Activated CD4-positive, CD25-positive, alpha-beta regulatory T cell treated with anti-CD3 and anti-CD28 coated beads, Interleukin-2, amount 50 U/mL, for 24 hours (primary cell): ENCODE measurements around the gene PTCRA.
"Not testable (repeated sequence)": the region's sequence is repeated elsewhere in the genome, so short reads cannot be mapped to it uniquely, and the experiment has no call there.

Experiments
- ATAC-seq, 2 donors: fragments of 150-1000 bp; cut with Tn5 transposase; one replicate each; pipeline ENCODE4 v1.10.0; 2021; ENCODE audit warnings: mild to moderate bottlenecking in 1 of 2, moderate library complexity in 1 of 2

Gene PTCRA

DNA sequence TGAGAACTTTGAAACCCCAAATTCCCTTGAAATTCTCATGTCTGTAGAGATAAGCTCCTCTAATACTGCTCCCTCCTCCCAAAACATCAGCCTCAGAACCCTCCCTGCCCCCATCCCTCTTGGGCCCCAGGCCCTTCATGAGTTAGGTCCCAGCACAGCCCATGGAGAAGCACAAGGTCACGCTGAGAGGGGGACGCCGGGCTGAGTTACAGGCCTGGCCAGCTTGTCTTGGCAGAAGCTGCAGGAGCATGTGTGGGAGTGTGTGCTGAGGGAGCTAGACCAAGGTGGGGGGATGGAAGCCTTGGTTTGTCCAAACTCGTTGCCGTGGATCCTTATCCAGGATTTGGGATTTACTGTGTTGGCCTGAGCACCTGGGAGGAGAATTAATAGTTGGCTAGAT is 8.5 kb upstream of the PTCRA start:
- ATAC-seq, result no peak

DNA sequence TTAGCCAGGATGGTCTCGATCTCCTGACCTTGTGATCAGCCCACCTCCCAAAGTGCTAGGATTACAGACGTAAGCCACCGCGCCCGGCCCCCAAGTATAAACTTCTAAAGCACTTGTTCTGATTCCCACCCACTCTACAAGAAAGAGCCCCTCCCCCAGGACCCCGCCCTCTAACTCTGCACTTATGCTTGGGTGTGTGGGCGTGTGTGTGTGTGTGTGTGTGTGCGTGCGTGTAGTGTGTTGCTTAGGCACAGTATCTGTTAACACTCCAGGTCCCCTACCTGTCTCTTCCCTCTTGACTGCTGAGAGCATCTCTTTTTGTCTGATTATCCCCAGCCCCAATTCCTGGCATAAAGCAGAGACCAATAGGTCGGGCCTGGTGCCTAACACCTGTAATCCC is 6.0 kb upstream of the PTCRA start:
- no peak for ATAC-seq

DNA sequence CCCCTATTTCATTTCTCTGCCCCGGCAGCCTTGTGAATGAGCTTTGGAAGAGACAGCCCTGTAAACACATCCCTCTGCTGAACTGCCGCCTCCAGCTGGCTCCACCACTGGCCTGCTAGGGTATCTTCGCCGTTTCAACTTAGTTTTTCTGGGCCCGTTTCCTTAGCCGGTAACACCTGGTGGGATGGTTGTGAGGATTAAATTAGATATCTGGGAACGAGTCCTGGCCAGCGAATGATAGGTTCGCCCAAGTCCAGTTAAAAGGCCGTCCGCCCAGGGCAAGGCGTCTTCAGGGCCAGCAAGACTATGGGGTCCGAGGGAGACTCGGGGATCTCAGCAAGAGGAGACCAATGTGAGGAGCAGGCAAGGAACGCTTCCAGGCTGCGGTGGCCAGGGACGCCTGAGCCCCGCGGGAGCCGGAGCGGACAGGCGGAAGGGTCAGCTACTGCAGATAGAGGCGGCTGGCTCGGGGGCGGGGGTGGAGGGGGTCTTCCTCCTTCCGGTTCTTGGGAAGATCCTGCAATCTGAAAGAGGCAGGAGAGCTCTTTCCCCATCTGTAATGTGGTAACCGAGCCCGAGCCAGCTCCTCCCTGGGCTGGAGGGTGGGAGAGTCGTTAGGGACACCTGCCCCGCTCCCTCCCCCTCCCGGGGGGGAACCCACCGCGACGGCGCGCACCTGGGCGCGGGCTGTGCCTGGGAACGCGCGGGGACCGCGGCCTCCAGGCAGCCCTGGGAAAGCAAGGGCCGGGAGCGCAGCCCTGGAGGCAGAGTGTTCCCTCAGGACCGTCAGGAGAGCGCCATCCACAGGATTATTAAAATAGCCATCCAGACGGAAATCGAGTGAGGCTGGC is 4.5 kb upstream of the PTCRA start:
- no peak for ATAC-seq

DNA sequence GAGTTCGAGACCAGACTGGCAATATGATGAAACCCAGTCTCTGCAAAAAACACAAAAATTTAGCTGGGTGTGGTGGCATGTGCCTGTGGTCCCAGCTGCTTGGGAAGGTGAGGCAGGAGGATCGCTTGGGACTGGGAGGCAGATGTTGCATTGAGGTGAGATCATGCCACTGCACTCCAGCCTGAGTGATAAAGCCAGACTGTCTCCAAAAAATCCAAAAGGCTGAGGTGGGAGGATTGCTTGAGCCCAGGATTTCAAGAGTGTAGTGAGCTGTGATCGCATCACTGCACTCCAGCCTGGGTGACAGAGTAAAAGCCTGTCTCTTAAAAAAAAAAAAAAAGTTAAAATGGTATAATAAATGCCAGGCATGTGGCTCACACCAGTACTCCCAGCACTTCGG is 1.3 kb upstream of the PTCRA start:
- ATAC-seq, result no peak

DNA sequence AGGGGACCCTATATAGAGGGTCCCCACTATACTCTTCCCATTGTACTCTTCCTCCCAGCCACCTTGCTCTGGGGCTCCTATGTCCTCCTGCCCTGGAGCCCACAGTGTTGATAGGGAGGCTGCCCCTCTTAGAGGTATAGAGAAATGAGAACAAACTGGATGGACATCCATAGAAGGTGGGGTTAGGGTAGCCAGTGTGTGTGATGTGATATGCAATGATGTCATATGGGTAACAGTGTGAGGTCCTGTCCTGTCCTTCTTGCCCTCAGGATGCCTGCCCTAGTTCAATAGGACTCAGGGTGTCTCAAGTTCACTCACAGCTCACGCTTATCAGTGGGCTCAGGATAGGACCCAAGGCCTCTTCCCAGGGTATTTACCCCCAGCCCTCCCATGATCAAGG is 435 bp downstream of the PTCRA start:
- no peak for ATAC-seq

DNA sequence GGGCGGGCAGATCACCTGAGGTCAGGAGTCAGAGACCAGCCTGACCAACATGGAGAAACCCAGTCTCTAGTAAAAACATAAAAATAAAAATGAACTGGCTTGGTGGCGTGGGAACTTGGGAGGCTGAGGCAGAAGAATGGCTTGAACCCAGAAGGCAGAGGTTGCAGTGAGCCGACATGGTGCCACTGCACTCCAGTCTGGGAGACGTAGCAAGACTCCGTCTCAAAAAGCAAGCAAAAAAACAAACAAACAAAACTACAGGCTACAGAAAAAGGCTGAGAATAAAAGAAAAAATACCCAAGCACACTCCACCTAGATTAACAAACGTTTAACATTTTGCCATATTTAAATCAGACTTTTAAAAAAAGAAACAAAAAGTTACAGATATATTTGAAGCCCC is 5.9 kb downstream of the PTCRA start:
- no peak for ATAC-seq

DNA sequence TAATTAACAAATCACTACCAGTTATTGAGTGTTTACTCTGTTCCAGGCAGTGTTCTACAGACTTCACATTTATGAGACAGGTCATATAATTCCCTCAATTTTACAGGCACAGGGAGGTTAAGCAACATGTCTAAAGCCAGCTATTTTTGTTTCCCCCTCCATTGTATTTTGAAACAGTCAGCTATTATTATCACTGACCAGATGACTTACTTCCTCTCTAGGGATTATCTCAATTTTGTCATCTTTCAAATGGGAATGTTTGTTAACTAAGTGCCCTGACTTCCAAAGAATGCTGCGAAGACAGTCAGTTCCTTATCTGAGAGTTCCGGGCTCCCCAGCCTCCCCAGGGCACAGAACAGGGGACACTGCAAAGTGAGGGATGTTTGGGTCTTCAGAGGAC is 7.8 kb downstream of the PTCRA start:
- ATAC-seq, result no peak

DNA sequence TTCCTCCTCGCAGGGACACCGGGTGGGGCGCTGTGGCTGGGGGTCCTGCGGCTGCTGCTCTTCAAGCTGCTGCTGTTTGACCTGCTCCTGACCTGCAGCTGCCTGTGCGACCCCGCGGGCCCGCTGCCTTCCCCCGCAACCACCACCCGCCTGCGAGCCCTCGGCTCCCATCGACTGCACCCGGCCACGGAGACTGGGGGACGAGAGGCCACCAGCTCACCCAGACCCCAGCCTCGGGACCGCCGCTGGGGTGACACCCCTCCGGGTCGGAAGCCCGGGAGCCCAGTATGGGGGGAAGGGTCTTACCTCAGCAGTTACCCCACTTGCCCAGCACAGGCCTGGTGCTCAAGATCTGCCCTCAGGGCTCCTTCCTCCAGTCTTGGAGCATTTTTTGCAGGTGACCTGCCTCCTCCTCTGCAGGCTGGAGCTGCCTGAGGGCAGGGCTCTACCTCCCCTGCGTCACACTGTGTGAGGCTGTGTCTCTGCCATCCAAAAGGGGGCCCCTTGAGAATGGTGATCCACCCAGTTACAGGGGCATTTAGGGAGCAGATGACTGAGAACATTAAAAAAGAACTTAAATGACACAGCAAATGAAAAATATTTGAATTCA is 9.5 kb downstream of the PTCRA start:
- ATAC-seq, result no peak

DNA sequence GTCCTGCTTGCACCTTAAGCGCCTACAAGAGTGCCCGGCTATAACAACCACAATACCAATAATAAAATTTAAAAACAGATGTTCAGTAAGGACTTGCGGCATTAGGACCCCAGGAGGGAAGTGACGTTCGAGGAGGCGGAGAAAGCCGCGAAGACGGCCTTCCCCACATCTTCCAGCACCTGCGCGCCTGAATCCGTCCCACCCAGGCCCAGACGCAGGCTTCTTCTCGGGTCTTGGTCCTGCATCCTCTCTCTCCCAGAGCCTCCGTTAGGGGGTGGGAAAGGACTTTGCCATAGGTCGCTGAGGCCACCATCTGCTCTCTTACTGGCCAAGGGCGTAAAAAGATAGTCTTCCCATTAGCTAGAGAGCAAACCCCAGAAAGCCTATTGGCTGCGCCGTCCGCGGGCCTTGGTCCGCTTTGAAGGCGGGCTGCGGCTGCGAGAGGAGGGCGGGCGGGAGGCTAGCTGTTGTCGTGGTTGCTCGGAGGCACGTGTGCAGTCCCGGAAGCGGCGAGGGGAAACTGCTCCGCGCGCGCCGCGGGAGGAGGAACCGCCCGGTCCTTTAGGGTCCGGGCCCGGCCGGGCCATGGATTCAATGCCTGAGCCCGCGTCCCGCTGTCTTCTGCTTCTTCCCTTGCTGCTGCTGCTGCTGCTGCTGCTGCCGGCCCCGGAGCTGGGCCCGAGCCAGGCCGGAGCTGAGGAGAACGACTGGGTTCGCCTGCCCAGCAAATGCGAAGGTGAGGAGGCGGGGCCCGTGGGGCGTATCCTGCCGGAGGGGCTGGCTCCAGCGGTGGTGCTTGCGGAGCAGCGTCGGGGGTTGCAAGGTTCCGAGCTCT is 13.3 kb downstream of the PTCRA start, which contains the start of gene CNPY3:
TSS of gene CNPY3 (plus strand) at position 495 of the 835 bp plus-strand sequence. CDS start at position 586, 91 bp downstream.
- peak; percentile 87 for ATAC-seq

DNA sequence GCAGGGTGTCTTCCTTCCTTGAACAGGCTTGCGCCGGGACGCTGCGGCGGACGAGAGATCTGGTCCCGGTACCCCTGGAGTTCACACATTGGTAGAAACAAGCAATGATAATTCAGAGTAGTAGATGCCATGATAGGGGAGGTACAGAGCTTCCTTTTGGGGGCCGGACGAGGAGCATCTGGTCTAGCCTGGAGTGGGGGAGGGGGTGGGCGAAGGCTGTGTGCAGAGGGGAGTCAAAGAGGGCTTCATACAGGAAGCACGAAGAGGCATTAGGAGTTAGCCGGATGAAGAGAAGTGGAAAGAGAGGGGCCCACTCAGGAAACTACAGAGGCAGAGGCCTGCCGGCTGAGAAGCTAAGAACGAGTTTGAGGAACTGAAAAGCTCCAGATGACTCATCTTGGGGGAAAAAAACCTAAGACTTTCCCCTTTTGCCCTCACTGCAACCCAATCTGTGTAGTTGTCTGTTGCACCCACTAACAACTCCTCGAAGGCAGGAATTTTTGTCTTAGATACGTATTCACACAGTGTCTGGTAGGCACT is 14.0 kb downstream of the PTCRA start:
- peak; percentile 25 to 33 for ATAC-seq

DNA sequence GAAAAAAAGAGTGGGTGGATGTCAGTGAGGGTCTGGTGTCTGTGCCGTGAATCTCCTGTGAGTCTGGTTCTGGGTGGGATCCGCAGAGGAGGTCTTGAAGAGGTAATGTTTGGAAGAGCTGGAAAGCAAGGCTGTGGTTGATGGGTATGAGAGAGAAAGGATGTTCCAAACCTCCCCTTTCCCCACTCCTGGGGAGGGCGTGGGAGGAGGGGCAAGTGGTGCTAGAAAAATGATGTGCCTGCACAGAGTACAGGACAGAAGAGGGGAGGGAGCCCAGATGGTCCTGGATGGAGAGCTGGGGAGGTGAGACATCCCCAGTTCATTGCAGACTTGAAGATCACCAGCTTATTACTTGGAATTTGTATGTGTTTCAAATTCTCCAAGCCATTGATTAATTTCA is 16.6 kb downstream of the PTCRA start:
- no peak for ATAC-seq

DNA sequence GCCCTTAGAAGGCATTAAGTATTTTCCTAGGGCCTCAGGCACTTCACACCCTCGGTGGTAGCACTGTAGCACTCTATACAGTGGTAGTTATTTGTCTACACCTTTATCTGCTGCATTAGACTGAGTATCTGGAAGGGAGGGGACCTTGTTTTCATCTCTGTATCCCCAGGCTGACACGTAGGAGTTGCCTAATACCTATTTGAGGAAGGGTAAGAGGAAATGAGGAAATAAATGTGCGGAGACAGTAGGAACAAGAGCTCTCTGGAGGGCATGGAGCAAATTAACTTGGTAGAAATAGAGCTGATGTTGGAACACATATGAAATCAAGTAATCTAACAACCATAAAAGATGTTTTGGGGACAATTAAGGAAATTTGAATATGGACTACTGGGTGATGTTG is 17.4 kb downstream of the PTCRA start:
- ATAC-seq, result no peak

DNA sequence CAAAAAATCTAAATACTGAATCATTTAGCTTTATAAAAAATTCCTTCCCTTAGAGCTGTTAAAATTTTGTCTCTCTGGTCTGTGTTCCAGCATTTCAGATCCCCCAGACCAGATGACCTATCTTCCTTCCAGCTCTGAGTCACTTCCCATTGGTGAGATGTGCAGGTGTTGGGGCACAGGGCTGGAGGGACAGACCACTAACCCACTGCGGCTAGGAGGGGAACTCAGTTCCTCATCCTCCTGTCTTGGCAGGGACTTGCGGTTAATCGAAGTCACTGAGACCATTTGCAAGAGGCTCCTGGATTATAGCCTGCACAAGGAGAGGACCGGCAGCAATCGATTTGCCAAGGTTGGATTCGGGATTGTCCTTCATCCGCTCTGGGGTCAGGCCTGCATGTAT is 19.5 kb downstream of the PTCRA start:
- ATAC-seq, result no peak

DNA sequence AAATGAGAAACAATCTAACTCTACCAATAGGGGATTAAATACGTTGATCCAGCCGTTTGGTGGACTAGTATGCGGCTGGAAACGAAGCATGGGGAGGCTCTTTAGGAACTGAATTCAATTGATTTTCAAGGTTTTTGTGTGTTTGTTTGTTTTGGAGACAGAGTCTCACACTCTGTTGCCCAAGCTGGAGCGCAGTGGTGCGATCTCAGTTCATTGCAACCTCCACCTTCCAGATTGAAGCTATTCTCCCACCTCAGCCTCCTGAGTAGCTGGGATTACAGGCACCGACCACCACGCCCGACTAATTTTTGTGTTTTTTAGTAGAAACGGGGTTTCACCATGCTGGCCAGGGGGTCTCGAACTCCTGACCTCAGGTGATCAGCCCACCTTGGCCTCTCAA is 20.5 kb downstream of the PTCRA start:
- ATAC-seq, result no peak

DNA sequence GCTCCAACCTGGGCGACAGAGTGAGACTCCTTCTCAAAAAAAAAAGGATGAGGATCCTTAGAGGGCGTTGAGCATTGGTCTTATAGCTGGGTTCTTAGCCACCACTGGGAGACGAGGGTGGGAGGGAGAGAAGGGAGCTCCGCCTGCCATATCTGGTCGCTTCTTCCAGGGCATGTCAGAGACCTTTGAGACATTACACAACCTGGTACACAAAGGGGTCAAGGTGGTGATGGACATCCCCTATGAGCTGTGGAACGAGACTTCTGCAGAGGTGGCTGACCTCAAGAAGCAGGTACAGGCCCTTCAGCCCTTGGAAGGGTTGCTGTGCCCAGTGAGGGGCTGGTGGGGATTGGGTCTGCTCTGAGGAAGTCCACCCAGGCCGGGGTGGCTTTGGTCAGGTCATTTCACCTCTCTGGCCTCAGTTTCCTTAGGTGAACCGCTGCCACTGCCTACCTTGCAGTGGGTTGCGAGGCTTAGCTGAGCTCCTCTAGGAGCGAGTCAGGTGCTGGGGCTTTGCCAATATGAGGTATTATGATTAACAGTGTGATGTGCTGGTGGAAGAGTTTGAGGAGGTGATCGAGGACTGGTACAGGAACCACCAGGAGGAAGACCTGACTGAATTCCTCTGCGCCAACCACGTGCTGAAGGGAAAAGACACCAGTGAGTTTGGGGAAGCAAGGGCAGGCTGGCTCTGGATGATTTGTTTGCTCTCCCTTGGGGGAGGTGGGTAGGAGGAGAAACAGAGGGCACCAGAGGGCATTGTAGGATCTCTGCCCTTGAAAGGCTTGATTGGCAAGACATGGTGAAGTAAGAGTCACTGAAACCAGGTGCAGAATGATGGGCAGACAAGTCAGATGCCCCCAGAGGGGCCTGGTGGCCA is 21.9 kb downstream of the PTCRA start:
- ATAC-seq, result no peak

DNA sequence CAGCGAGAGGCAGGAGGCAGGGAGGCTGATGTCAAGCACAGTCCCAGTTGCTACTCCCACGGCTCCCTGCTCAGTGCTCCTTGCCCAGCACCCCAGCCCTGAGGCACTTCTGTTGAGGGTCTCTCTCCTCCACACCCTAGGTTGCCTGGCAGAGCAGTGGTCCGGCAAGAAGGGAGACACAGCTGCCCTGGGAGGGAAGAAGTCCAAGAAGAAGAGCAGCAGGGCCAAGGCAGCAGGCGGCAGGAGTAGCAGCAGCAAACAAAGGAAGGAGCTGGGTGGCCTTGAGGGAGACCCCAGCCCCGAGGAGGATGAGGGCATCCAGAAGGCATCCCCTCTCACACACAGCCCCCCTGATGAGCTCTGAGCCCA is 22.6 kb downstream of the PTCRA start:
- no peak for ATAC-seq

DNA sequence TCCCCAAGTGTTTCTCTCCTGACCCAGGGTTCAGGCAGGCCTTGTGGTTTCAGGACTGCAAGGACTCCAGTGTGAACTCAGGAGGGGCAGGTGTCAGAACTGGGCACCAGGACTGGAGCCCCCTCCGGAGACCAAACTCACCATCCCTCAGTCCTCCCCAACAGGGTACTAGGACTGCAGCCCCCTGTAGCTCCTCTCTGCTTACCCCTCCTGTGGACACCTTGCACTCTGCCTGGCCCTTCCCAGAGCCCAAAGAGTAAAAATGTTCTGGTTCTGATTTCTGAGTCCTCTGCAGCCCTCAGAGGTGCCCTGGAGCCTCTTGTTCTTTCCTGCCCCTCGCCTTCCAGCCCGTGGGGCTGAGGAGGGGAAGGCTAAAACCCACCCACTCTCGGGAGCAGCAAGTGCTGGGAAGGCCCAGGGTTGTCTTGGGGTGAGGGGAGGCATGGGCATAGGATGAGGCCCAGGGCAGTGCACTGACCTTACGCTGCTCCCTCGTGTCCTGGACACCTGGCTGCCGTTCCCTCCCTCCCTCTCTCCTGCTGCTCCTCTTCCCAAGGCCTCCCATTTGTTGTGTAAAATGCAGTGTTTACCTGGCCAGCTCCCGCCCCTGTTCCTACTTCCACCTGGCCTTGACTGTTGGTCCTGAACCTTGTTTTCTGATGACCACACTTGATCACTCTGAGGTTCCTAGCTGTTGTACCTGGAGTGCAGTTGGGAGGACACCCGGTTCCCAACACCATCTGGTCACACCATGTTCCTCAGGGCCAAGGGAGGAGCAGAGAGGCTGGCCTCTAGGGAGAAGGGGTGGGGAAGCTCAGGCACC is 23.3 kb downstream of the PTCRA start:
- ATAC-seq, result no peak

DNA sequence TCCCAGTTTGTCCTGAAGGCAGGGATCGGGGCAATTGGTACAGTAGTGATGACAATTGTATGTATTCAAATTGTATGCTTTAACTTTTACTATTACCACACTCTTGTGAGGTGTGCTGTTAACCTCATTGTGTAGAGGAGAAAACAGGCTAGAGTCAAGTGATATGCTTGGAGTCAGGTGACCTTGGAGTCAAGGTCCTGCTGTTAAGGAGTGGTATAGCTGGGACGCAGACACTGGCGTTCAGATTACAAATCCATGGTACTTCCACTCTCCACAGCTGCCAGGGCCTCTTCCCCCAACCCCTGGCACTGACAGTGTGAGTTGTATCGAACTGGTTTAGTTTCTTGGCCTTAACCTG is 23.9 kb downstream of the PTCRA start:
- ATAC-seq, result no peak

DNA sequence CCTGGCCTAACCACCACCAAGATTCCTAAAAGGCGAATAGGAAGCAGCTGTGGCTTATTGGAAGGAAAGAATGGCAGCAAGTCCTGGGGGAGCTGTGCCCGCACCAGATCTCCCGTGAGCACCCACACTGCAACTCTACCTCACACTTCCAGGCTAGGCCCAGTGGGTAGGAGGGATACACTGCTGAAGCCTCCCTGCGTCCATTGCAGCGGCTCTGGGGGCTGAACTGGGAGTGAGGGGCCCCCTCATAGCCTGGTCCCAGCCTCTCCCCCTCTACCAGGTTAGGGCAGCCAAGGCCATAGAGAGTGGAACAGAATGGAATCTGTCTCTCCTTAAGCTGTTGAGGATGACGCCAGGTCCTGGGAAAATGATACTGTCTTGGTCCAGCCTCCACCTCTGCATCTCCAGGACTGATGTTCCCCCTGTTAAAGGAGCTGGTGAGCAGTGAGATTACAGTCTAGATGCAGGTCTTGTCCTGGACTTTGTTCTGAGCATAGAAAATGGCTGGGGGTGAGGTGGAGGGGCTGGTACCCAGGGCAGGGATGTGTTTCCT is 24.7 kb downstream of the PTCRA start:
- no peak for ATAC-seq

DNA sequence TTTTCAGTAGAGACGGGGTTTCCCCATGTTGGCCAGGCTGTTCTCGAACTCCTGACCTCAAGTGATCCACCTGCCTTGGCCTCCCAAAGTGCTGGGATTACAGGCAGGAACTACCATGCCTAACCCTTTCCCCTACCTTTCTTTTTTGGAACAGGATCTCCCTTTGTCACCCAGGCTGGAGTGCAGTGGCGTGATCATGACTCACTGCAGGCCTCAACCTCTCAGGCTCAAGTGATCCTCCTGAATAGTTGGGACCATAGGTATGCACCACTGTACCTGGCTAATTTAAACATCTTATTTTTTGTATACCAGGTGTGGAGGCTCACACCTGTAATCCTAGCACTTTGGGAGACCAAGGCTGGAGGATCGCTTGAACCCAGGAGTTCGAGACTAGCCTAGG is 25.5 kb downstream of the PTCRA start:
- ATAC-seq, result not testable (repeated sequence)

DNA sequence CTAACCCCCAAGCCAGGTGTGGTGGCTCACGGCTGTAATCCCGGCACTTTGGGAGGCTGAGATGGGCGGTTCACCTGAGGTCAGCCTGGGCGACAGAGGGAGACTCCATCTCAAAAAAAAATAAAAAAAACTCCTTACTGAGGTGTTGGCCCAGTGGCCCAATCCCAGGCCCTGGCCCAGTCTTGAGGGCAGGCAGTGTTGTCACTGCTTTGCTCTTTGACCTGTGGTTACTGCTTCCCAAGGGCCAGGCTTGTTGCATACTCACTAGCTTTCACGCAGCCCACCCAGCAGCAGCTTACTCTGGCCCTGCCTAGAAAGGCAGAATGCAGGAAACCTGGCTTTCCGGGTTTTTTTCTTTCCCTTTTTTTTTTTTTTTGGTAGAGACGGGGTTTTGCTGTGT is 26.6 kb downstream of the PTCRA start:
- no peak for ATAC-seq
